HTERT RPE-1 (cell line): ENCODE measurements around the gene SSBP2.

ENCODE experiments used
- in situ Hi-C: fragments of 300-500 bp; cut with MboI; formaldehyde crosslinking; loops from 4 replicates; pipeline ENCODE4 v1.14.3; 2020; ENCODE audit warnings: low sequenced_read_pairs

Gene SSBP2

DNA sequence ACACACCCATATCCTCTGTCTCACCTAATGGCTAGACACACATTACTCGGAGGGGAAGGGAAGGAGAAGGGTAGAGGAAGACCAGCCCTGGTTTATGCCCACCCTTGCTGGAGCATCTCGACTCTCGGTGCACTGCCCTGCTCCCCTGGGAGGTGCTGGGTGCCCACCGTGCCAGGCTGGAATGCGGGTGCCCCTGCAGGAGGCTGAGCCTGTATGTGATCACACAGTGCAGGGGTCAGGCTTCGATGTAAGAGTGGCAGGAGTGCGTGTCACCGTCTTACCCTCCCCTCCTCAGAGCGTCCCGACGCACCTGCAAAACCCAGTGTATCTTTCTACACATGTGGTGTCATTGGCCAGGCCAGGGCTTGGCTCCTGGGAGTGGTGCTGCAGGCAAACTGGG, 349.6 kb downstream of the SSBP2 start:
- in situ Hi-C loops: no loop called here

DNA sequence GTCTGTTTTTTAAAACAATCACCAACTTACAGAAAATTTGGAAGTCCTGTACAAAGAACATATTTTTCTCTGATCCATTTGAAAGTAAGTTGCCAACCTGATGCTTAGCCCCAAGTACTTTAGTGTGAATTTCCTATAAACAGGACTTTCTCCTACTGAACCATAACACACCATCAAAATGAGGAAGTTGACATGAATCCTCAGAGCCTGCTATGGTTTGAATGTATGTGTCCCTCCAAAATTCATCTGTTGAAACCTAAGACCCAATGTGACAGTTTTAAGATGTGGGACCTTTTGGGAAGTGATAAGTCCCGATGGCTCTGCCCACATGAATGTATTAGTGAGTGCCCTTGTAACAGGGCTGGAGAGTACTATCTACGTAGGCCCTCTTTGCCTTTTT, 350.5 kb downstream of the SSBP2 start:
- in situ Hi-C loops: no loop called here

DNA sequence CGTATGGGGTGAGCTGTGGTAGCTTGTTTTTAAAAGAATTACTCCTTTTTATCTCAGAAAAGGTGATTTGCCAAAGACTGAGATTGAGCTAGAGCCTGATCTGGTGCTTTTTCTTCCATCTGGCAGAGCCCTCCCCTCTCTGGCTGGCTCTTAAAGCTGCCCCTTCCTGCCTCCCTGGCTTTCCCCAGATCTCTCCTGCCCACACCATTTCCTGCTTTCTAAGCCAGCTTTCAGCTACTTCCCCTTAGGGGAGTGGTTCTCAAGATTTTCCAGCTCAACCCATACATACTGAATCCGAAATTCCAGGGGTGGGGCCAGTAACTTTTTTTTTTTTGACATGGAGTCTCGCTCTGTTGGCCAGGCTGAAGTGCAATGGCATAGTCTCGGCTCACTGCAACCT, 352.2 kb downstream of the SSBP2 start:
- in situ Hi-C loops: no loop called here

DNA sequence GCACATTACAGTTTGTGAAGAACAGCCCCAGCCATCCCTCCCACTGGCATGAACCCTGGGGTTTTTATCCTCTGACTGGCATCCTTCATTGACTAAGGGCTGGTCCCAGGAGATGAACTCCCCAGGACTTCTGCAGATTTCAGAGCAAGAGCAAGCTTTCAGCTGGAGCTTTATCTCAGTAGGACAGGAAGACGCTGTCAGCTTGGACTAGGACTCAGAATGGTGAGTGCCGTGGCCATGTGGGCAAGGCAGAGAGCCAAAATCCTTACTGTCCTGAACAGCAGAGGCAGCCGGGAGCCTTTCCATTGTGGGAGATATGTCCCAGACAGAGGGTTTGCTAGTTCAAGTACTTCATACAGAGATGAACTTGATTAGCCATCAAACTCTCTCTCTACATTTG, 353.7 kb downstream of the SSBP2 start:
- in situ Hi-C loops: no loop called here

DNA sequence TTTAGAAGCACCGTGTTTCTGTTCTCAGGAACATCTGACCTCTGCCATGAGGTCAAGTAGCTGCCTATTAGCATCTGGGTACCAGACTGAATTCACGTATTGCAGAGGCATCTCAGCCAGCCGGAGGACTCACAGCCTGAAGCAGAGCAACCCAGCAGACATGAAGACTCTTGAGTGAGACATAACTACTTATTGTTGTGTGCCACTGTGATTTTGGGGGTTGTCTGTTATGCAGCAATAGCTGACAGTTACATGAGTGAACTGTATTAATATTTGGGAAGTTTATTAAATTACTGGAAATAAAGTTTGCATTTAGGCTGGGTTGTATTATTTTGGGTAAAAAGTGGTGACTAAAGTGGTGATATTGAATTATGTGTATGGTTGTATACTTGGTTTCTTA, 355.6 kb downstream of the SSBP2 start:
- in situ Hi-C loops: no loop called here

DNA sequence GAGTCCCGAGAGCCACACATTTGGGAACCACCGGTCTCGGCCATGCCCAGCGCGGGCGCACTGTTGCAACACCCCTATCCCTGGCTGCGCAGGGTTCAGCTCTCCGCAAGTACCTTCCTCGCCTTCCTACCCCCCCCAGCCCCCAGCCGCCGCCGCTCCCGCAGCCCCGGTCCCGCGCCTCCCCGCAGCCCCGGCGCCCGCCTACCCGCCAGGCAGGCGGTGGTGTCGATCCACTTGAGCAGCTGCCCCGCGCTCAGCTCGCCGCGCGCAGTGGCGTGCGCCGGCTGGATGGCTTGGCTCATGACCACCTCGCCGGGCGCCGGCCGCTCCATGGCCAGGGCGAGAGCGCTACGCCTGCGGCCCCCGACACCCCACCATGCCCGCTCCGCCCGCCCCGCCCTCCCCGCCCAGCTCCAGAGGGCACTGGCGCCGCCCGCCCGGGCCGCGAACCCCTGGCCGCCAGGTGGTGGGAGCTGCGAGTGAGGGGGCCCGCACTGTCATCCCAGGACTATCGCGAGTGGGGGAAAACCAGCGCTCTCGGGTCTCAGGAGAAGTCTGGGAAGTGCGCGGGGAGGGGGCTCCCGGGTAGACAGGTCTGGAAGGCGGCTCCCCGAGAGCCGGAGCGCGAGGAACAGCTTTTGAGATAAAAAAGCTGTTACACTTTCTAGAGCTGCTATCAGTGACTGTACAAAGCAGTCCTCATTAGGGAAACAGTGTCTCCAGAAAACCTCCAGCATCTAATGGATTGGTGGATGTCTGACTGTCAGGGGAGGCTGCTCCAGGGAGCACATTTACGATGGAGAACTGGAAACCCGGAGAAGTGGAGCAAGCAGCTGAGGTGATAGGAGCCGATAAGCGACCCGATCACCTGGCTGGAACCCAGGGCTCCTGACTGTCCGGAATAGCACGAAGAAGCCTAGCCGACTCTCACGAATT, 356.8 kb downstream of the SSBP2 start, which contains the start of gene ACOT12:
Gene ACOT12, minus strand, starts transcription at position 352 of the 936 bp plus-strand sequence. Its CDS starts 20 bp downstream, at position 332.
- in situ Hi-C loops: no loop called here

DNA sequence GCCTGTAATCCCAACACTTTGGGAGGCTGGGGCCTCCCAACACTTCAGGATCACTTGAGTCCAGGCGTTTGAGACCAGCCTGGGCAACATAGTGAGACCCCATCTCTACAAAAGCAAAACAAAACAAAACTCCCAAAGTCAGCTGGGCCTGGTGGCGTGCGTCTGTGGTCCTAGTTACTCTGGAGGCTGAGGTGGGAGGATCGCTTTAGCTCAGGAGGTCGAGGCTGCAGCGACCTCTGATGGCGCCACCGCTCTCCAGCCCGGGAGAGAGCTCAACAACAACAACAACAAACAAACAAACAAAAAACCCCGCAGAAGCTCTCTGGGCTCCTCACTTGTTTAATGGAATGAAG, 357.5 kb downstream of the SSBP2 start:
- in situ Hi-C loops: no loop called here

DNA sequence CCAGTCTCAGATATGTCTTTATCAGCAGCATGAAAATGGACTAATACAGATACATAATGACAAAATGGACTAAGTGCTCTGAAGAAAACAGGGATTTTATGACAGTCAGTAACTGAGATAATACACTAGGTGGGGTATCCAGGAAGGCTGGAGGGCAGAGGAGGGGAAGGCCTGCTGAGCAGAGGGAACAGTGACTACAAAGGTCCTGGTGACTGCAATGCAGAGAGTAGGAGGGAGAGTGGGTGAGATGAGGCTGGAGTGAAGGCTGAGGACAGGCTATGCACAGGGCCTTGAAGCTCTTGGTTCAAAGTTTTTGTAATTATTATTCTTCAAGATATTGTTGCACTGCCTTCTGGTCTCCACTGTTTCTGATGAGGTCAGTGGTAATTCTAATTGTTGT, 361.9 kb downstream of the SSBP2 start:
- in situ Hi-C loops: no loop called here

DNA sequence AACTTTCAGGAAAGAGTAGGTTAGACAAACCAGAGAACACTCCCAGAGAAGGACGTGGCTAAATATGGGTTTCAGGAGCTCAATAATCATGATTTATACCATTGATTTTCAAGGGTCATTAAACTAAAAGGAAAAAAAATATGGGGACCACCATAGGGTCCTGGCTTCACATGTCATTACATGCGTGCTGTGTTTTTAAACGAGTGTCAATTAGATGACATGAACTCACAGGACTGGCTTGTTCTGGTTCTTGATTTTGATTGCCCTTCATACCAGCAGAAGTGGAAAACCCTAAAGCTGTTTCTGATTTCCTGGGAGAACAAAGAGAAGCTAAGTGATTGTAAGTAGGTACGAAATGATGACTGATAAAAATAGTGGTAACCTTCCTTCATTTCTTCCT, 362.7 kb downstream of the SSBP2 start:
- in situ Hi-C loops: no loop called here

DNA sequence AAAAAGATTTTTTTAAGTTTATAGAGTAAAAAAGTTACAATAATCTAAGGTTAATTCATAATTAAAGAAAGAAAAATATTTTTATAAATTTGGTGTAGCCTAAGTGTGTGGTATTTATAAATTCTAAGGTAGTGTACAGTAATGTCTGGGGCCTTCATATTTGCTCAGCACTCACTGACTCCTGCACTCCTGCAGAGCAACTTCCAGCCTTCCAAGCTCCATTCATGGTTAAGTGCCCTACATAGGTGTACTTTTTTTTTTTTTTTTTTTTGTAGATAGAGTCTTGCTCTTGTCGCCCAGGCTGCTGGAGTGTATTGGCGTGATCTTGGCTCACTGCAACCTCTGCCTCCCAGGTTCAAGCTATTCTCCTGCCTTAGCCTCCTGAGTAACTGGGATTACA, 367.0 kb downstream of the SSBP2 start:
- in situ Hi-C loops: no loop called here

DNA sequence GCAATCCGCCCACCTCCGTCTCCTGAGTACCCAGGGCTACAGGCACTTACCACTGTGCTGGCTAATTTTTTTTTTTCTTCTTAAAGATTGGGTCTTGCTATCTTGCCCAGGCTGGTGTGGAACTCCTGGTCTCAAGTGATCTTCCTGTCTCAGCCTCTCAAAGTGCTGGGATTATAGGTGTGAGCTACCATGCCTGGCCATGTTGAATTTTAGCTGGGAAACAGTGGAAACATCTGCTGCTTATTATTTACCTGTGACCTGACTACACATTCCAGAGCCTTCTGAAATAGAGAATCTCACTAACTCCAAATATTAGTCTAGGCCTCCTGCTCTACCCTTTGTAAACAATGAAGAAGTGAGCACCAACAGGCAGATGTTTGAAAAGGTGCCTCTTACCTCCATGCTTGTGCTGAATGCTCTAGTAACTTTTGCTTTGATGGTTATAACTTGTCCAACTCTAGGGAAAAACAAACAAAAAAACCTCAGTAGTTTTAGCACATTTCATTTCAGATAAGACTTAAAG, 379.5 kb downstream of the SSBP2 start:
- in situ Hi-C loops: no loop called here

DNA sequence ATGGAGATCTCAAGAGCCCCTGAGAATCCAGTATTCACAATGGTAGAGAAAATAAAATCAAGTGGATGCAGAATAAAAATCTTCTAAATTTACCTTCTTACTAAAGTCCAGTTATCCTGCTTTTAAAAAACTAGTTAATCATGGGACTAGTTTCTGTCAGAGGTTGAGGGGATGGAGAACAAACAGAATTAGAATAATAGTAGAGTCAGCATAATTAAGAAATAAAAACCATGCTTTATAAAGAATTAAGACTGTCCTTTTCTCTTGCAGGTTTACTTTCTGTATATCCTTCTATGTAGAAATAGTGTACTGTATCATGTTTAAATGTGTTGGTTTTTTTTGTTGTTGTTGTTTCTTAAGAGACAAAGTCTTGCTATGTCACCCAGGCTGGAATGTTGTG, 380.0 kb downstream of the SSBP2 start:
- in situ Hi-C loops: no loop called here

DNA sequence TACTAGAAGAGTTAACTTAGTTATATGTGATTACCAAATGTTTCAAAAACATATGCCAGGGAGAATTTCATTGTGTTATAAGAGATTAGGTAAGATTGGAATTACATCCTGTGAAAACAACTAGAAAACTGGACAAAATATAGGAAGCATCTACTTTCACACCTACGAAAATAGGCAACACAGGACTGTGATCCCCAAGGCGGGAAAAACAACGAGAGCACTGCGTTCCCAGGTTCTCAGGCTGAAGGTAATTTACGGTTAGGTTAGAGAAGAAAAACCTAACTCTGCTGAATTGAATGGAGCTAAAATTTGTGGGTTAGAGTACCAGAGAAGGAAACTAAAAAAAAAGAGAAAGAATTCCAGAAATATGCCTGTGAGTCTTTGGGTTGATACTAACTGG, 385.4 kb downstream of the SSBP2 start:
- in situ Hi-C loops: no loop called here

DNA sequence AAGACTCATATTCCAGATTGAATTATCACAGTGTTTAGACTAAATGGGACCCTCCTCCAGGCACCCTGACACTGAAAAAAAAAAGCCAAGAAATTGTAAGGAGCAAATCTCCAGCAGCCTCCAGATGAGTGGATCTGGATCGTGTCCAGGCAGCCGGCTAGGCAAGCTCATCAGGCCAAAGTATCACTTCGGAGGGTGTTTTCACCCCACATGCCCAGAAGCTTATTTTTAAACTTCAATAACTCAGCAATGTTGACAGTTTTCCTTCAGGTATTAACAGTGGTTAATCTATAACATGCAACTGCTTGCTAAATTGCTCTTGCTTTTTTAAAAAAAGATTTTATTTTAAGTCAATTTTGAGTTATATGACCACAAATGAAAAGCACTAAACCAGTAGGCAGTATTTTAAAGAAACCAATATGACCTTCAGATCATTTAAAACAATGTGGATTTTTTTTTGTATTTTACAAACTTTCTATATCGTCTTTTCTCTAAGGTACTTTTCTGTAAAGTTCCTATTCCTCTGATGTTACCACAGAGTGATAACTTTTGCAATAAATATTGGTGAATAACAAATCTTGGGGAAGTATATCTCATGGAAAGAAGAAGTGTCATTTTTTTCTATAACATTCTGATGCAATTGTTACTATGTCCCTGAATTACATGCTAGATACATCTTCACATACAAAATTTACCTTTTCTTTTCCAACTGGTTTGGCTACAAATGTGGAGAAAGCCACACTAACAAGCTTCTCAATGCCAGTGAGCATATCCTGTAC, 387.6 kb downstream of the SSBP2 start:
- in situ Hi-C loops: no loop called here
